HepG2 (cell line): Measurements from ENCODE around the gene ADIPOR2. TPM values are rescaled to one million over a fixed set of nuclear protein-coding genes. Genes with fewer than 3 reads are reported as not detected.

ENCODE experiments used
- ATAC-seq: fragments of 200-7000 bp; cut with Tn5 transposase; 3 replicates; pipeline ENCODE4 v1.9.1; 2020; ENCODE audit warnings: mild to moderate bottlenecking, moderate library complexity
- BruUV-seq: library from RNA; stranded (reverse); fragments of 400-500 nt; replicated peaks from 2 replicates; lab custom pipeline; 2021; lab: Mats Ljungman, UMichigan
- CTCF ChIA-PET: fragments of 300-600 bp; formaldehyde crosslinking; extraction: SDS; loops from one replicate; lab custom pipeline; 2021; ENCODE audit warnings: low total read pairs, inconsistent platforms, low intra/inter-chr PET ratio; lab: Yijun Ruan, JAX
- POLR2A ChIA-PET: fragments of 350-600 bp; sonication (Branson Sonifier 250); formaldehyde crosslinking; loops from one replicate; lab custom pipeline; 2020; ENCODE audit warnings: antibody characterized with exemption, inconsistent platforms; lab: Yijun Ruan, JAX
- DNase-seq: peaks from one replicate; pipeline ENCODE4 v3.0.0-alpha.2; 2015; ENCODE audit warnings: low spot score
- FAIRE-seq: peaks from 3 replicates; lab custom pipeline; 2011; peaks lifted over from hg19 to GRCh38; lab: Jason Lieb, UNC
- H2AFZ ChIP-seq: one replicate; pipeline ENCODE4 v1.6.1; 2011; ENCODE audit warnings: low read length, inconsistent platforms
- H3K27ac ChIP-seq: fragments of 300-600 bp; 3 replicates; pipeline ENCODE4 v1.8.0; 2011; ENCODE audit warnings: mixed run types, mild to moderate bottlenecking, mixed read lengths, low read length, inconsistent platforms; ENCODE audit not compliant: insufficient read depth; ENCODE audit errors: extremely low read length
- H3K27me3 ChIP-seq, 2 experiments: fragments of 200-600 bp in 1 of 2; 2 replicates in 1 of 2; 3 replicates in 1 of 2; pipeline versions ENCODE4 v1.6.0 to v1.8.0; 2011; ENCODE audit warnings: low read length in 2 of 2, mild to moderate bottlenecking in 2 of 2, moderate library complexity in 2 of 2, inconsistent platforms in 1 of 2; ENCODE audit not compliant: insufficient read depth in 2 of 2, control insufficient read depth in 1 of 2
- H3K36me3 ChIP-seq, 2 experiments: fragments of 200-600 bp in 1 of 2; replicated peaks in 1 of 2; 2 replicates in 1 of 2; 3 replicates in 1 of 2; pipeline versions ENCODE4 v1.5.1 to v1.8.0; 2011; ENCODE audit warnings: low read length in 2 of 2, inconsistent platforms in 1 of 2; ENCODE audit not compliant: insufficient read depth in 2 of 2, control insufficient read depth in 1 of 2
- H3K4me1 ChIP-seq: 2 replicates; pipeline ENCODE4 v1.5.1; 2012; ENCODE audit warnings: low read length, inconsistent platforms; ENCODE audit not compliant: insufficient read depth
- H3K4me2 ChIP-seq: 2 replicates; pipeline ENCODE4 v1.6.0; 2011; ENCODE audit warnings: low read depth, low read length, inconsistent platforms
- H3K4me3 ChIP-seq, 3 experiments: fragments of 200-600 bp in 1 of 3; sonication (generic), shearing (Covaris generic) in 1 of 3; replicated peaks in 1 of 3; 2 replicates each; pipeline ENCODE4 v1.5.1; 2011 to 2016; ENCODE audit warnings: low read length in 3 of 3, inconsistent platforms in 2 of 3, low read depth in 2 of 3, mild to moderate bottlenecking in 2 of 3, control low read depth in 1 of 3, mixed read lengths in 1 of 3; ENCODE audit not compliant: insufficient read depth in 1 of 3
- H3K79me2 ChIP-seq: one replicate; pipeline ENCODE4 v1.6.1; 2011; ENCODE audit warnings: low read length, inconsistent platforms; ENCODE audit not compliant: insufficient read depth
- H3K9ac ChIP-seq: 2 replicates; pipeline ENCODE4 v1.6.0; 2011; ENCODE audit warnings: mild to moderate bottlenecking, low read depth, low read length, inconsistent platforms; ENCODE audit not compliant: insufficient read depth
- H3K9me3 ChIP-seq: 2 replicates; pipeline ENCODE4 v1.5.1; 2012; ENCODE audit warnings: mild to moderate bottlenecking, low read length
- H4K20me1 ChIP-seq: 2 replicates; pipeline ENCODE4 v1.6.0; 2011; ENCODE audit warnings: inconsistent platforms, mild to moderate bottlenecking, low read length, moderate library complexity; ENCODE audit not compliant: insufficient read depth
- BCLAF1 ChIP-seq: fragments of 450-650 bp; IDR thresholded peaks from 2 replicates; pipeline ENCODE4 v1.6.1; 2017; ENCODE audit warnings: mild to moderate bottlenecking
- HMGA1 ChIP-seq: sonication (generic); formaldehyde crosslinking; conservative IDR thresholded peaks from 2 replicates; pipeline ENCODE4 v1.4.0; 2020; ENCODE audit warnings: missing genetic modification reagents
- IKZF1 ChIP-seq: fragments of 450-650 bp; IDR thresholded peaks from 2 replicates; pipeline ENCODE4 v1.7.1; 2016
- MXI1 ChIP-seq: IDR thresholded peaks from 3 replicates; pipeline ENCODE4 v1.6.1; 2012; ENCODE audit warnings: low read depth, low read length, inconsistent platforms, borderline replicate concordance
- NR2F1 ChIP-seq, 2 experiments: fragments of 450-650 bp in 1 of 2; formaldehyde crosslinking in 1 of 2; IDR thresholded peaks; 2 replicates each; pipeline versions ENCODE4 v1.5.0 to v1.6.1; 2016 to 2020; ENCODE audit warnings: mild to moderate bottlenecking in 1 of 2, missing compliant biosample characterization in 1 of 2, missing genetic modification reagents in 1 of 2, moderate library complexity in 1 of 2
- PAX8 ChIP-seq: sonication (generic); formaldehyde crosslinking; IDR thresholded peaks from 2 replicates; pipeline ENCODE4 v1.8.0; 2022; ENCODE audit warnings: mild to moderate bottlenecking, missing genetic modification reagents, borderline replicate concordance
- SUZ12 ChIP-seq: fragments of 150-350 bp; IDR thresholded peaks from 2 replicates; pipeline ENCODE4 v1.6.1; 2014; ENCODE audit warnings: low read depth, low read length
- ZNF274 ChIP-seq: sonication (generic); formaldehyde crosslinking; IDR thresholded peaks from 2 replicates; pipeline ENCODE4 v1.5.1; 2020; ENCODE audit warnings: mild to moderate bottlenecking, missing genetic modification reagents
- ZNF446 ChIP-seq: sonication (generic); formaldehyde crosslinking; IDR thresholded peaks from 2 replicates; pipeline ENCODE4 v1.5.0; 2020; ENCODE audit warnings: mild to moderate bottlenecking, missing genetic modification reagents
- ZNF552 ChIP-seq: sonication (generic); formaldehyde crosslinking; IDR thresholded peaks from 2 replicates; pipeline ENCODE4 v1.9.0; 2022; ENCODE audit warnings: missing genetic modification reagents, mild to moderate bottlenecking, borderline replicate concordance
- in situ Hi-C: cut with HindIII; loops from 2 replicates; pipeline ENCODE4 v1.10.0; 2017; ENCODE audit warnings: low pct_unique_long_range_greater_than_20kb; ENCODE audit not compliant: extremely low pct_ligation_motif_present
- intact Hi-C: fragments of 100-400 bp; cut with micrococcal nuclease; formaldehyde crosslinking; loops from one replicate; pipeline ENCODE4 v1.10.0; 2022; ENCODE audit not compliant: unreplicated experiment
- polyA plus RNA-seq, 8 experiments: library from polyadenylated mRNA; depleted of rRNA in 3 of 8; stranded (reverse) in 7 of 8; unstranded in 1 of 8; fragments of >200 nt; fragmentation: Illumina TruSeq in 4 of 8; extraction: Trizol in 4 of 8; gene quantifications; 2 replicates each; pipeline versions ENCODE4 v1.2.1 to v1.2.3, GENCODE V29; 2011 to 2016; ENCODE audit warnings: low read depth in 4 of 8, missing spikeins in 1 of 8, mixed read lengths in 1 of 8; ENCODE audit not compliant: insufficient read depth in 1 of 8
- total RNA-seq, 5 experiments: library from RNA; depleted of rRNA; stranded (reverse); fragments of >200 nt; fragmentation: Illumina TruSeq; extraction: Trizol; gene quantifications; 2 replicates each; pipeline ENCODE4 v1.2.3, GENCODE V29; 2016; ENCODE audit warnings: low read depth in 1 of 5
- TF ChIP-seq, protein P1 (sequence below): sonication (generic); formaldehyde crosslinking; IDR thresholded peaks from 2 replicates; pipeline ENCODE4 v1.9.0; 2021; ENCODE audit warnings: missing genetic modification reagents, mild to moderate bottlenecking, borderline replicate concordance
- TF ChIP-seq, protein P2 (sequence below): IDR thresholded peaks from 2 replicates; pipeline ENCODE4 v1.6.1; 2012; ENCODE audit warnings: low read depth, low read length, improper control_type of control experiment
- TF ChIP-seq, protein P3 (sequence below): IDR thresholded peaks from 2 replicates; pipeline ENCODE4 v1.6.1; 2016

The ADIPOR2 gene
- total and polyA plus RNA-seq, 2 of the 13 experiments (the other 11 are each of a cell fraction or from before 2014, with no cell fraction given) = 35.2 to 52.2 TPM

DNA sequence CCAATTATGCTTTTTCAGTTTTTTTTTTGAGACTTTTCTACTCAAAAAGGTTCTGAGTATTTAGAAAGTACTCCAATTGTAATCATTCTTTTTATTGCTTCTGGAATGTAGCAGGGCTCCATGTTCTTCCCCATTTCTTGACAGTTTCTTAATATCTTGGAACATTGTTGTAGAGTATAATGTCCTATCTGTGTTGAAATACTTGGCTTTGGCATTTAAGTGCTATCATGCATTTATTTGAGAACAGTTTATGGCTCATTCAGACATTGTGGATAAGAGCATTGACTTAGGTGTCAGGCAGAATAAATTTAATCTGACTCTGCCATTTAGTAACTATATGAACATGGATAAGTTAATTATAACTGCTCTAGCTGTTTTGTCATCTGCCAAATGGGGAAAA is 28.3 kb downstream of the ADIPOR2 start:
- in situ Hi-C loops (no loop called here), intact Hi-C loops (no loop called here)
- ChIA-PET CTCF (no interaction called here), POLR2A (no interaction called here)
- FAIRE-seq (no peak), ATAC-seq (no peak)
- Histone ChIP-seq H3K36me3 (peaks cover 0 to 4% of the 10 kb centered on the region in 2 experiments; a peak in 1 of 5 replicates), H3K9me3 (no peaks in the 10 kb centered on the region), H3K4me3 (no peak overlapping the region), H3K27me3 (no peaks in the 10 kb centered on the region), H3K9ac (no peak overlapping the region), H3K79me2 (peaks cover 95% of the 10 kb centered on the region), H3K4me1 (peaks cover 84% of the 10 kb centered on the region), H3K4me2 (no peak overlapping the region)
- no TSS peak for BruUV-seq
- no peak for TF ChIP-seq SUZ12
- TF ChIP-seq MXI1 = no peak
- TF ChIP-seq NR2F1 (CRISPR knock-in tag; IDR thresholded peaks at IDR 0.05) = no peak
- TF ChIP-seq, protein P1, sequence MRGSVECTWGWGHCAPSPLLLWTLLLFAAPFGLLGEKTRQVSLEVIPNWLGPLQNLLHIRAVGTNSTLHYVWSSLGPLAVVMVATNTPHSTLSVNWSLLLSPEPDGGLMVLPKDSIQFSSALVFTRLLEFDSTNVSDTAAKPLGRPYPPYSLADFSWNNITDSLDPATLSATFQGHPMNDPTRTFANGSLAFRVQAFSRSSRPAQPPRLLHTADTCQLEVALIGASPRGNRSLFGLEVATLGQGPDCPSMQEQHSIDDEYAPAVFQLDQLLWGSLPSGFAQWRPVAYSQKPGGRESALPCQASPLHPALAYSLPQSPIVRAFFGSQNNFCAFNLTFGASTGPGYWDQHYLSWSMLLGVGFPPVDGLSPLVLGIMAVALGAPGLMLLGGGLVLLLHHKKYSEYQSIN = no peak
- no peak for TF ChIP-seq IKZF1
- TF ChIP-seq ZNF552 (CRISPR knock-in tag) = no peak
- no peak for TF ChIP-seq ZNF446 (CRISPR knock-in tag)
- TF ChIP-seq, protein P2, sequence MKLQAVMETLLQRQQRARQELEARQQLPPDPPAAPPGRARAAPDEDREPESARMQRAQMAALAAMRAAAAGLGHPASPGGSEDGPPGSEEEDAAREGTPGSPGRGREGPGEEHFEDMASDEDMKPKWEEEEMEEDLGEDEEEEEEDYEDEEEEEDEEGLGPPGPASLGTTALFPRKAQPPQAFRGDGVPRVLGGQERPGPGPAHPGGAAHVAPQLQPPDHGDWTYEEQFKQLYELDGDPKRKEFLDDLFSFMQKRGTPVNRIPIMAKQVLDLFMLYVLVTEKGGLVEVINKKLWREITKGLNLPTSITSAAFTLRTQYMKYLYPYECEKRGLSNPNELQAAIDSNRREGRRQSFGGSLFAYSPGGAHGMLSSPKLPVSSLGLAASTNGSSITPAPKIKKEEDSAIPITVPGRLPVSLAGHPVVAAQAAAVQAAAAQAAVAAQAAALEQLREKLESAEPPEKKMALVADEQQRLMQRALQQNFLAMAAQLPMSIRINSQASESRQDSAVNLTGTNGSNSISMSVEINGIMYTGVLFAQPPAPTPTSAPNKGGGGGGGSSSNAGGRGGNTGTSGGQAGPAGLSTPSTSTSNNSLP = no peak
- TF ChIP-seq, protein P3, sequence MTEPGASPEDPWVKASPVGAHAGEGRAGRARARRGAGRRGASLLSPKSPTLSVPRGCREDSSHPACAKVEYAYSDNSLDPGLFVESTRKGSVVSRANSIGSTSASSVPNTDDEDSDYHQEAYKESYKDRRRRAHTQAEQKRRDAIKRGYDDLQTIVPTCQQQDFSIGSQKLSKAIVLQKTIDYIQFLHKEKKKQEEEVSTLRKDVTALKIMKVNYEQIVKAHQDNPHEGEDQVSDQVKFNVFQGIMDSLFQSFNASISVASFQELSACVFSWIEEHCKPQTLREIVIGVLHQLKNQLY (CRISPR knock-in tag) = no peak
- TF ChIP-seq HMGA1 (CRISPR knock-in tag) = no peak
- TF ChIP-seq PAX8 (CRISPR knock-in tag) = no peak
- TF ChIP-seq ZNF274 (CRISPR knock-in tag) = no peak
- no peak for TF ChIP-seq BCLAF1
- TF ChIP-seq, all 625 proteins: peak for 0
- no peak for DNase-seq
- H2AFZ ChIP-seq = no peak overlapping the region
- no peak overlapping the region for H3K27ac ChIP-seq
- peaks cover 65% of the 10 kb centered on the region for H4K20me1 ChIP-seq
